Stimulated activated CD8-positive, alpha-beta memory T cell treated with anti-CD3 and anti-CD28 coated beads, Interleukin-4, amount 100 ng/mL, for 4 hours (primary cell): ENCODE measurements around the gene ZRANB1.

Experiments
- DNase-seq, 2 donors: peaks; one replicate each; pipeline ENCODE4 v3.0.0-alpha.2; 2020; ENCODE audit warnings: low read depth in 2 of 2, low spot score in 1 of 2

Gene ZRANB1

DNA sequence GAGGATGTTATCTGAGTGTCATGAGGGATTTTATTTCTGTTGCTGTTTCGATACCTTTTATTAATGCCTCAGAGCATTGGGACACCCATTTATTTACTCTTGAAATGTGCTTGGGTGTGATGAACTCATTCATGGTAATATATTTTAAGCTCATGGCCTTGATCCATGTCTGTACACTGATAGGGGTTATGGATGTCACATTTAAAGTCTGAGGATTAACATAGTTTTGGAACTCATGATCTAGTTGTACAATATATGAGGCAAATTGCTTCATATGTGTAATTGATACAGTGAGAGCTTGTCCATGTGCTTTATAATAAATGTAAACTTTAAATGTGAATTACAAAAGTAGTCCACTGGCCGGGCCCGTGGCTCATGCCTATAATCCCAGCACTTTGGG, 23.0 kb upstream of the ZRANB1 start:
- no peak for DNase-seq

DNA sequence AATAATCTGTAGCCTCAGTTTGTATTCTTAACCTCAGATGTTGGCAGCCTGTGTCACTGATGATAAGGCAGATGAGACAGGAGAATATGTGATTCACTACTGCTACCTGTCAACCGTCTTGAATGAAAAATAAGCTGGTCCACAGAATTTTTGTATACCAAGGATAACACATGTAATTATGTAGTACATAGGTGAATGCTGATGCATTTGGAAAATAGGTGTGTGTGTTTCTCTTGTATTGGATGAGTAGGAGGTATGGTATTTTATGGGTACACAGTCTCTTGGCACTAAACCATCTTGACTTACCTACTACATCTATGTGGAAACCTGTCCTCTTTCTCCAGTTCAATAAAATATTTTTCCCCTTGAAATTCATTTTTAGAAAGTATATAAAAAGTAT, 20.7 kb upstream of the ZRANB1 start:
- DNase-seq, result no peak

DNA sequence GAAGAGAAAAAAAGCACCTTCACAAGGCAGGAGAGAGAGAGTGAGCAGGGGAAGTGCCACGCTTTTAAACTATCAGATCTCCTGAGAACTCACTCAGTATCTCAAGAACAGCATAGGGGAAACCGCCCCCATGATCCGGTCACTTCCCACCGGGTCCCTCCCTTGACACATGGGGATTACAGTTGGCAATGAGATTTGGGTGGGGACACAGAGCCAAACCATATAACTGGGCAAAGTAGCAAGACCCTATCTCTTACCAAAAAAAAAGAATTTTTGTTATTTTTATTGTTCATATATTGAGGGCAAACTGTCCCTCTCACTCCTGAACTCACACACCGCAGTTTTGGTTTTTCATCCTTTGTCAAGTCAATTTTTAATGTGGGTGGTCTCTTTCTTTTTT, 18.2 kb upstream of the ZRANB1 start:
- DNase-seq, result no peak

DNA sequence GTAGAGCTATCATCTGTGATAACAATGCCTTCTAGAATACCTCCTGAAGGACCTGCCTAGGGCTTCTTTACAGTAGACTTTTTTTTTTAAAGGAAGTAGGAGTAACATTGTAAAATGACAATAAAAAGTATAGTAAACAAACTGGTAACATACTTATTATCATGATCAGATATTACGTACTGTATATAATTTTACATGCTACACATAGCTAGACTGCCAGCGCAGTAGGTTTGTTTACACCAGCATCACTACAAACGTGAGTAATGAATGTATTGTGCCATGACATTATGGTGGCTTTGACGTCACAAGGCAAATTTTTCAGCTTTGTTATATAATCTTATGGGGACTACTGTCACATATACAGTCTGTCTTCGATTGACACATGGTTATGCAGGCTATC, 15.4 kb upstream of the ZRANB1 start:
- no peak for DNase-seq

DNA sequence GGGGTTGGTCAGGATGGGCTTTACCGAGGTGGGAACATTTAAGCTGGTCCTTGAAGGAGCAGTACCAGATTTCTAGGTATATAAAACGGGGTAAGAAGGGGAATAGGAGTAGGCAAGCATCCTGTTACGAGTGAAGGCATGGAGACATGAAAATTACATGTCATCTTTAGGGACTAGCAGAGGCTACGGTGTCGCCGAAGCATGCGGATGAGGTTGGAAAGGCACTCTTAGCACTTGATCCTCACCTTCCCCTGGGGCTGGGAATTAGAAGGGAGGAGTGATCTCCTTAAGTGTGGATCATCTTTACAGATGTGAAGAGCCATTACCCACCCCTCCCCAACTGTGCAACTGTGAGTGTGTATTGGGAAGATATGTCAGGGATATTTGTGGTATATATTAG, 13.8 kb upstream of the ZRANB1 start:
- DNase-seq, result no peak

DNA sequence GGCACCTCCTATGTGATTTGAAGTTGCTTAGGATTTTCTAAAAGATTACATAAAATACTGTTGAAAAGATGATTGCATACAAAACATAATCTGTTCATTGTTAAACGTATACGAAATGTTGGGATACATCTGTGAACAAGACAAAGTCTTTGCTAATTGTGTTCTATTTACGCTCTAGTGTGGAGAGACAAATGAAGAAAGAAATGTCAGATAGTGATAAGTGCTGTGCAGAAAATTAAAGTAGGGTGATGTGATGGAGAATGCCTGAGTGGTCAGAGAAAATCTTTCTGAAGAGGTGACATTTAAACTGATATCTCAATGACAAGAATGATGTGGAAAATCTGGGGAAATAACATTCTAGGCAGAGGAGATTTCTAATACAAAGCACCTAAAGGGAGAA, 13.4 kb upstream of the ZRANB1 start:
- DNase-seq, result no peak

DNA sequence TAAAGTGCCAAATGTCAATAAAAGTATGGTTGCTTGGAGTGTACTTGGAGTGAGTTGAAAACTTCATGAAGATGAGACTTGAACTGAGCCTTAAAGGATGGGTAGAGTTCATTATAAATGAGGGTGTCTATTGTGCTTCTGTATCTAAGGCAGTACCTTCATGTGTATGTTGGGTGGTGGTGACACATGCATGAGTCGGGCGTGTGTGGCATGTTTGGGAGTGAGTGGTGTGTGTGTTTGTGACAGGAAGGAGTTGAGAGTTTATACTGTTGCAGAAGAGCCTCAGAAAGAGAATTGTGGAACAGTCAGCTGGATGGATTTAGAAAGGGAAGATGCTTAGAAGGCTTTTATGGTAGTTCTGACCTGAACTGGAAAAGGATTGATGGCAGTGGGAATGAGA, 6.0 kb upstream of the ZRANB1 start:
- no peak for DNase-seq

DNA sequence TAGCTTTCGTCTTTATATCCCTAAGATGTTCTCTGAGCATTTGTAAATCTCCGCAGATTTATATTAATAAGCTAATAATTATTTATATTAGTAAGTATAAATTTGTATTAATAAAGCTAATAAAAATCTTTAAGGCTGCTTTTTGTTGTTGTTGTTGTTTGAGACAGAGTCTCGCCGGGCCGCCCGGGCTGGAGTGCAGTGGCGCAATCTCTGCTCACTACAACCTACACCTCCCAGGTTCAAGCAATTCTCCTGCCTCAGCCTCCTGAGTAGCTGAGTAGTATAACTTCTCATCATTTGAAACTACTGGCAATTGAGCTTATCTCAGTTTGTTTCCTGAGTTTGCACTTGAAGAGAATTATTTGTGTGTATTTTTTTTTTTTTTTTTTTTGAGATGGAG, 5.1 kb upstream of the ZRANB1 start:
- DNase-seq, result no peak

DNA sequence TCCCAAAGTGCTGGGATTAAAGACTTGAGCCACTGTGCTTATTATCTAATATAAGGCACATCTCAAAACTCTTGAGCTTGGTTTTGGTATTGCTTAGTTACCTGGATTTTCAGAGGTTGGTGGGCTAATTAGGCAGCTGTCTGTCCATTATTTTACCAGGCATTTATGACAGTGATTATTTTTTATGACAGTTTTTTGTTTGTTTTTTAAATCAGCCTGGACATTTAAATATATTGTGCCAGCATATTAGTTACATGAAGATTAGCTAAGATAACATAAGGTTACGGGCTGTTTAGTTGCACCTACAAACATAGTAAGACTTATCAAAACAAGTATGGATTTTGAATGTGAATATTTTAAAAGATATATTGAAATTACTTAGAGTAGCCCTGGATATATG, 2.6 kb upstream of the ZRANB1 start:
- DNase-seq, result no peak

DNA sequence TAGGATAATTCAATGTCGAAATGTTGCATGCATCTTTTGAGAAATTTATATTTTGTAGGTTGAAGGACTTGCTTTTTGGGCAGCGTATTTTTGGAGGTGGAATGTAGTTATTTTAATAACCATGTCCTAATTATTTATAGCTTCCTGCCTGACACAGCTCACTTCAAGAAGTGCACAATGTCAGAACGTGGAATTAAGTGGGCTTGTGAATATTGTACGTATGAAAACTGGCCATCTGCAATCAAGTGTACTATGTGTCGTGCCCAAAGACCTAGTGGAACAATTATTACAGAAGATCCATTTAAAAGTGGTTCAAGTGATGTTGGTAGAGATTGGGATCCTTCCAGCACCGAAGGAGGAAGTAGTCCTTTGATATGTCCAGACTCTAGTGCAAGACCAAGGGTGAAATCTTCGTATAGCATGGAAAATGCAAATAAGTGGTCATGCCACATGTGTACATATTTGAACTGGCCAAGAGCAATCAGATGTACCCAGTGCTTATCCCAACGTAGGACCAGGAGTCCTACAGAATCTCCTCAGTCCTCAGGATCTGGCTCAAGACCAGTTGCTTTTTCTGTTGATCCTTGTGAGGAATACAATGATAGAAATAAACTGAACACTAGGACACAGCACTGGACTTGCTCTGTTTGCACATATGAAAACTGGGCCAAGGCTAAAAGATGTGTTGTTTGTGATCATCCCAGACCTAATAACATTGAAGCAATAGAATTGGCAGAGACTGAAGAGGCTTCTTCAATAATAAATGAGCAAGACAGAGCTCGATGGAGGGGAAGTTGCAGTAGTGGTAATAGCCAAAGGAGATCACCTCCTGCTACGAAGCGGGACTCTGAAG, 620 bp downstream of the ZRANB1 start:
- DNase-seq, result no peak

DNA sequence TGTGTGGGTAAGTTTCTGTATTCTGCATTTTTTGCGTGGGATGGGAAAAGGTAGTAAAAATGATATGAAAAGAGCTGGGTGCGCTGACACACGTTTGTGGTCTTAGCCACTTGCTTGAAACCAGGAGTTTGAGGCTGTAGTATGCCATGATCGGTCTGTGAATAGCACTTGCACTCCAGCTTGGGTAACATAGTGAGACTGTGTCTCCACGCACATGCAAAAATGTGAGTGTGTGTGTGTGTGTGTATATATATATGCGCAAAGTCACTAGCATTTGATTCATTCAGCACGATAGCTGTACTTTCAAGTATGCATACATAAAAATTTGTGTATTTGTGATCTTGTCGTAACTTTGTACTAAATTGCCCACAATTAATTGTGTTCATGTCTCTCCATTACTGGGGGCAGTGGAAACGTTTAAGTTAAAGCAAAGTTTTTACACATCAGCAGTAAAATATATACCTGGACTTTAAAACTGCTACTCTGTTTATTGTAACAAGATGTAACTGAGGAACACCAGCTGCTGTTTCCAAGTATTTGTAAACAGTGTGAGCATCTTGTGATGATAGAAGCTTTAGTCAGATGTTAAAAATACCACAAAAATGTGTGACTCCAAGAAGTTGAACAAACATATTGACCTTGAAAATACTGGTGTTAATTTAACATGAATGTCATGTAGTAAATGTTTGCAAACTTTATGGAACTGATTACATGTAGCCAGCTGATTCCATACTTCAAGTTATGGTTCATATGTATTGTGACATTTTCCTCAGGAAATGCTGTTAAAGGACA, 1.6 kb downstream of the ZRANB1 start:
- DNase-seq, result no peak

DNA sequence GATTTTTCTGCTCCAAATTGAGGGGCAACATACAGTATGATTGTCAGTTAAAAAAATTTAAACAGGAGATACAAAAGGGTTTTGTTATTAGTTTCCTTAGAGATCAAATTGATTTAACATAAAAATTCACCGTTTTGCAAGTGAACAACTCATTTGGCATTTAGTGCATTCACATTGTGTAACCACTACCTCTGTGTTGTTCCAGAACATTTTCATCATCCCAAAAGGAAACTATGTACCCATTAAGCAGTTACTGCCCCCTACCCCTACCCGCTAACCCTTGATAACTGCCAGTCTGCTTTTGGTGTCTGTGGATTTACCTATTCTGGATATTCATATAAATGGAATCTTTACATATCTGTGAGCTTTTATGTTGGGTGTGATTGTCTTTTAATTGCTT, 3.1 kb downstream of the ZRANB1 start:
- no peak for DNase-seq

DNA sequence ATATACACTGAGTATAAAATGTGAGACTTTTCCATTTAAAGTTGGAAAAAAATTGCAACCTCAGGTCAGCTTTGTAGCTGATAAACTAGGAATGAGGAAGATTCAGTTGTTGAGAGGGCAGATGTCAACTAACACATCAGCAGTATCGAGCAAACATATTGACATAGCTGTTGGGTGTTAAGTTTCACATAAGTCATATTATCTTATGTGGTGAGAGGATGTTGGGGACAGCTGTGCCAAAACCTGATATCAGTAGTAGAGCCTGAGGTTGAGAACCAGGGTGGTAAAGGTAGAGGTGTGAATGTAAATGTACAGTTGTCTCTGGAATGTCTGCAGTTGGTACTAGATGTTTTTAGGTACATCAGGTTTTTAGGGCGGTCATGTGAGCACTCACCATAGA, 5.0 kb downstream of the ZRANB1 start:
- DNase-seq, result no peak

DNA sequence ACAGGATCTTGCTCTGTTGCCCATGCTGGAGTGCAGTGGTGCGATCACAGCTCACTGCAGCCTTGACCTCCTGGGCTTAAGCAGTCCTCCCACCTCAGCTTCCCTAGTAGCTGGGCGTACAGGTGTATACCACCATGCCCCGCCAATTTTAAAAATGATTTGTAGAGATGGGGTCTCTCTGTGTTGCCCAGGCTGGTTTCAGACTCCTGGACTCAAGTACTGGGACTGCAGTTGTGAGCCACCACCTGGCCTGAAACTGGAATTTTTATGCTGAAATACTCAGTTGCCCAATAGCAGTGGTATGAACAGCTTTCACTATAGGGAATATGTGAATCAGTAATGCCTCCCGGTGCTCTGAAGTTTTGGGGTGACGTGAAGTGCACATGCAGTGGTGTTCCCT, 7.6 kb downstream of the ZRANB1 start:
- no peak for DNase-seq

DNA sequence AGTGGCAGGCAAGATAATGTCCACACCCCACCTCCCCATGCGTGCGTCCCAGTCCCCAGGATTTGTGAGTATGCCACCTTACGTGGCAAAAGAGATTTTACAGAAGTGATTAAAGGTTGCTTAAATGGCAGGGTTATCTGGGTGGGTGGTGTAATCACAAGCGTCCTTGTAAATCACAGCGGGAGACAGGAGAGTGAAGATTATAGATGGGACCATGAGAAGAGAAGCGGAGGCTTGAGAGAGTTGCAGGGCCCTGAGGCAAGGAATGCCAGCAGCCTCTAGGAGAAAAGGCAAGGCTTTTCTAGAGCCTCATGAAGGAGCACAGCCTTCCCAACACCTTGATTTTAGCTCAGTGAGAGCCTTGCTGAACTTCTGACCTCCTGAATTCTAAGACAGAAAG, 10.2 kb downstream of the ZRANB1 start:
- no peak for DNase-seq

DNA sequence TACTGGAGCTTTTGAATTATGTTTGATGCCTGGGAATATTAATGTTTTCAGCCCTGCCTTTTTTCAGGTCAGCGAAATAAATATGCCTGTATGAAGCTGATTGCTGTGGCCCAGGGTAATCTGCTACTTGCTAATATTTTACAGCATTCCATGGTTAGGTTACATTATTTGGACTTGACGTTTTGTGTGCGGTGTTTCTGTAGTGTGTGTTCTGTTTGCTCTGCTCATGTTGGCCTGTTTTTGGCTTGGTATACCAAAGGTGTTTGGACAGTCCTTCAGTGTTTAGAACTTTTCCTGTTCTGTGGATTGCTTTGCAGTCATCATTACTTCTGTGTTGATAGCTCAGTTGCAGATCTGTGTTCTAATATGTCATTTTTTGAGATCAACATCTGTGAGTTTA, 11.5 kb downstream of the ZRANB1 start:
- DNase-seq, result no peak

DNA sequence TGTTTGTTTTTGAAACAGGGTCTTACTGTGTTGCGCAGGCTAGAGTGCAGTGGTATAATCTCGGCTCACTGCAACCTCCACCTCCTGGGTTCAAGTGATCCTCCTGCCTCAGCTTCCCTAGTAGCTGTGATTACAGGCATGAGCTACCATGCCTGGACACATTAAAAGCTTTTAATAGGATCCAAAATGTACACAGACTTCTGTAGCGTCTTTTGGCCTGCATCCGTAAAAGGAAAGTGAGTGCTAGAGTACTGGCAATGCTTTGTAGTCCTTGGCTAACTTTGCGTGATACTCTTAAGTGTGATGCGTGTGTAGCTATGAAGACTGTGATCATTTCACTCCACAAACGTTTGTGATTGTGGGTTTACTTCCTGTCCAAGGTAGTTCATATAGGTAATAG, 13.3 kb downstream of the ZRANB1 start:
- no peak for DNase-seq

DNA sequence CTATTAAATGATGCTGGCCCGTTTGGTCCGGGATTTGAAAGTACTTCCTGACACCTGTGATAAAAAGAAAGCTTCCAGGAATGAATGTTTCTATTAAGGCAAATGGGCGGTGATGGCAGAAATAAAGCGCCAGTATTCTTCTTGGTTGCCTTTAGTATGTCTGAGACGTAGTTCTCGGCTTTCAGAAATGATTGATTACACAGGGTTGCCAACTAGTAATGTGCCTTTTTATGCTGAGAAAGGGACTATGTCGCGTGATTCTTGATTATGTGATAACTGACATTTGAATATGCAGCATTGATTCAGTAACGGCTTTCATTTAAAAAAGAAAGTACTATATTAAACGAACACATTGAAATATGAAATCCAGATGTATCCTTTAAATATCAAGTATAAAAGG, 13.9 kb downstream of the ZRANB1 start:
- DNase-seq, result no peak

DNA sequence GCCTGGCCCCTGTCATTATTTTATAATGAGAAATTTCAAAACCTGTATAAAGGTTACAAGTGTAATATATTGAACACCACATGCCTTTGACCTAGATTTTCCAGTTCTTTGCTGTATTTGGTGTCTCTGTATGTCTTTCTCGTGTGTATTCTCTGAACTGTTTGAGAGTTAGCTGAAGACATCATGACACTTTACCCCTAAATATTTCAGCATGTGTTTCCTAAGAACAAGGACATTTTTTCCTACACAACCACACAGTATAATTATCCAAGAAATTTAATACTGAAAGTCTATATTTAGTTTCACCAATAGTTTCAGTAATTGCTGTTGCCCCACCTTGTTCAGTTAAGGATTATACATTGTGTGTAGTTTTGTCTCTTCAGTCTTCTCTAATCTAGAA, 14.8 kb downstream of the ZRANB1 start:
- DNase-seq, result no peak

DNA sequence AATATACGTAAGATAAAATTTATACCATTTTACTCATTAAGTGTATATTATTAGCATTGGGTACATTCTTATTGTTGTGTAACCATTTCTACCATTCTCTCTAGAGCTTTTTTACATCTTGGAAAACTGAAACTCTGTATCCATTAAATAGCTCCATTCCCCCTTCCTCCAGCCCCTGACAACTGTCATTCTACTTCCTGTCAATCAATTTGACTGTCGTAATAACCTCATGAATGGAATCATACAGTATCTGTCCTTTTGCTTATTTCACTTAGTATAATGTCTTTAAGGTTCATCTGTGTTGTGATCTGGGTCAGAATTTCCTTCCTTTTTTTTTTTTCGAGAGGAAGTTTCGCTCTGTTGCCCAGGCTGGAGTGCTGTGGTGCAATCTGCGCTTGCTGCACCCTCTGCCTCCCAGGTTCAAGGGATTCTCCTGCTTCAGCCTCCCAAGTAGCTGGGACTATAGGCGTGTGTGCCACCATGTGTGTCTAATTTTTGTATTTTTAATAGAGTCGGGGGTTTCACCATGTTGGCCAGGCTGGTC, 15.6 kb downstream of the ZRANB1 start:
- DNase-seq, result no peak

DNA sequence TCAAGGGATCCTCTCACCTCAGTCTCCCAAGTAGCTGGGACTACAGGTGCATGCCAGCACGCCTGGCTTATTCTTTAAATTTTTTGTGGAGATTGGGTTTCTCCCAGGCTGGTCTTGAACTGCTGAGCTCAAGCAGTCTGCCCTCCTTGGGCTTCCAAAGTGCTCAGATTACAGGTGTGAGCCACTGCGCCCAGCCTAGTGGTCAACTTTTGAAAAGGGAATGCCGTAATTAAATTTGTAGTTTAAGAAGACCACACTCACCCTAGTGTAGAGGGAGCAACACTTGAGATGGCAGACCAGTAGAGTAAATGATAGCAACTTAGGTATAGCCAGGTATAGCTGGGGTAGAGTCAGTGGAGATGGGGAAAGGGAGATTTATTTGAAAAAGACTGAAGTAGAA, 17.6 kb downstream of the ZRANB1 start:
- DNase-seq, result no peak

DNA sequence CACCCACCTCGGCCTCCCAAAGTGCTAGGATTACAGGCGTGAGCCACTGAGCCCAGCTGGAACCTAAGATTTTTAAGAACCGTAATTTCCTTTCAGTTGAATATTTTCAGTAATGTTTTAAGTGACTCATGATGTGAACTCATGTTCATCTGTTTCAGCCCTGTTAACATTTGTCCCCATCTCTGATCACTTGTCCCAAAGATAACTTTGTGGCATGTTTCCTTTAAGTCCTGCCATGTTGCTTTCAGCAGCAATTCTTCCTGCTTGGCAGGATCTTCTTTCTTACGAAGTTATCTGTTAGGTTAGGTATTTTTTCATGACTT, 19.3 kb downstream of the ZRANB1 start:
- no peak for DNase-seq

DNA sequence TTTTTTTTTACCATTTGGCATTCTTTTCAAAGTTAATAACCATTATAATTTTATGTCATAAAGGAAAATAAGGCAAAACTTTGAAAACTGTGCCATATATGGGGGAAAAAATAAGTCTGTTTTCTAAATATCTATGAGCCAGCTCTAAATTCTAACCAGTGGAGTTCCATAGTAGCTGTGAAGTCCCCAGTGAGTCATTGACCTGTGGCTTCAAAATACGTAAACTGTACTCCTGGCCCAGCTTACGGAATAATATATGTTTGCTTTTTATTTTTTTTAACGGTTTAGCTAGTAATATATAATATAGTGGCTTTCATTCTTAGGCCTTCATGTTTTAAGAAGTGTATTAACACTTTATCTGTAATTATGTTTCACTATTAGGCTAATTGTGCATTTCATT, 20.5 kb downstream of the ZRANB1 start:
- no peak for DNase-seq
